IPS DF 6.9 (cell line): ENCODE results near the gene SGK2.
"Not testable (repeated sequence)": the region's sequence is repeated elsewhere in the genome, so short reads cannot be mapped to it uniquely, and the experiment has no call there.

ENCODE experiments used
- DNase-seq: peaks from one replicate; pipeline ENCODE4 v3.0.0-alpha.2; 2013; ENCODE audit warnings: low read depth, low spot score
- H3K27ac ChIP-seq: one replicate; pipeline ENCODE4 v1.5.1; 2013; ENCODE audit warnings: low read length, control low read depth
- H3K27me3 ChIP-seq: 2 replicates; pipeline ENCODE4 v1.6.1; 2013; ENCODE audit warnings: mild to moderate bottlenecking, low read length; ENCODE audit not compliant: control insufficient read depth, insufficient read depth
- H3K36me3 ChIP-seq: 2 replicates; pipeline ENCODE4 v1.6.1; 2013; ENCODE audit warnings: low read length; ENCODE audit not compliant: control insufficient read depth, insufficient read depth
- H3K4me1 ChIP-seq: 2 replicates; pipeline ENCODE4 v1.6.1; 2013; ENCODE audit warnings: low read length; ENCODE audit not compliant: control insufficient read depth, insufficient read depth
- H3K4me3 ChIP-seq: 2 replicates; pipeline ENCODE4 v1.5.1; 2013; ENCODE audit warnings: mild to moderate bottlenecking, low read length
- H3K9me3 ChIP-seq: 2 replicates; pipeline ENCODE4 v1.6.1; 2013; ENCODE audit warnings: low read length, inconsistent platforms; ENCODE audit not compliant: control insufficient read depth, insufficient read depth
- WGBS: extraction: QIAGEN DNeasy Blood & Tissue Kit; methylation state at CpG from one replicate; pipeline ENCODE4 v1.1.7; 2013; ENCODE audit warnings: mixed read lengths, missing lambda C conversion rate; ENCODE audit not compliant: insufficient read length, insufficient coverage; 5-methylcytosine and 5-hydroxymethylcytosine counted together

SGK2 gene

GRCh38 chr20:43603124-43603523 lies 44.3 kb downstream of the SGK2 start:
- H3K4me3 ChIP-seq: no peak overlapping the region
- peaks cover 1% of the 10 kb centered on the region; the same call in 1 of the 2 replicates for H3K36me3 ChIP-seq
- no CpG with 5 or more reads among the region's 1 CpG for WGBS
- H3K27me3 ChIP-seq: no peaks in the 10 kb centered on the region
- DNase-seq: no peak
- H3K27ac ChIP-seq: no peak overlapping the region
- H3K9me3 ChIP-seq: no peaks in the 10 kb centered on the region
- no peaks in the 10 kb centered on the region for H3K4me1 ChIP-seq

- Histone ChIP-seq H3K27me3 (no peaks in the 10 kb centered on the region), H3K9me3 (no peaks in the 10 kb centered on the region), H3K4me3 (no peak overlapping the region), H3K36me3 (no peaks in the 10 kb centered on the region; the same call in 1 of the 2 replicates), H3K4me1 (no peaks in the 10 kb centered on the region), H3K27ac (no peak overlapping the region)
- WGBS: no CpG with 5 or more reads among the region's 9 CpGs
- DNase-seq: no peak
Observed at GRCh38 chr20:43605715-43606114, 46.9 kb downstream of the SGK2 start.

- not testable (repeated sequence) for H3K4me3 ChIP-seq, H3K27me3 ChIP-seq
- WGBS: no CpG with 5 or more reads among the region's 30 CpGs
Observed at GRCh38 chr20:43607278-43607677, 48.5 kb downstream of the SGK2 start.

DNA sequence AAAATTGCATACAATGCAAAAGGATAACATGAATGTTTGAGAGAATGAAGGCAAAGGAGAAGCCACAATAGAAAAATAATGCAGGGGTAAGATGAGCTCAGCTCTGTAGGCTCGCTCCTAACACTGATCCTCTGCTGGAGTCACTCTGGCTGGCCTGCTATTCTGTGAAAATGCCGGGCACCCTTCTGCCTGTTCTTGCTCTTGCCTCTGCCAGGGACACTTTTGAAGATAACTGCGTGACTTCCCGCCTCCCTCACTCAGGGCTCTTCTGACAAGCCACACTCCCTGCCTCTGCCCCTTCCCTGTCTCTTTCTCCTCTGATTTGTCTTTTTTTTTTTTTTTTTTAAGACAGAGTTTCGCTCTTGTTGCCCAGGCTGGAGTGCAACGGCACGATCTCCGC lies 72.8 kb downstream of the SGK2 start:
- no peaks in the 10 kb centered on the region for H3K4me1 ChIP-seq
- H3K9me3 ChIP-seq: no peaks in the 10 kb centered on the region
- no peak overlapping the region for H3K27ac ChIP-seq
- H3K4me3 ChIP-seq: no peak overlapping the region
- no CpG with 5 or more reads among the region's 8 CpGs for WGBS
- H3K36me3 ChIP-seq: peaks cover 5% of the 10 kb centered on the region; the same call in 1 of the 2 replicates
- no peaks in the 10 kb centered on the region for H3K27me3 ChIP-seq
- DNase-seq: no peak

More at GRCh38 chr20:43607278-43607677, 48.5 kb downstream of the SGK2 start:
- H3K27ac ChIP-seq, H3K4me1 ChIP-seq, H3K36me3 ChIP-seq, DNase-seq, H3K9me3 ChIP-seq: not testable (repeated sequence)
